ENCODE measurements around the gene KCNMA1.

KCNMA1 gene

GRCh38 chr10:76830218-76830617 is 807.4 kb downstream of the KCNMA1 start:
- no peak for DNase-seq

DNA sequence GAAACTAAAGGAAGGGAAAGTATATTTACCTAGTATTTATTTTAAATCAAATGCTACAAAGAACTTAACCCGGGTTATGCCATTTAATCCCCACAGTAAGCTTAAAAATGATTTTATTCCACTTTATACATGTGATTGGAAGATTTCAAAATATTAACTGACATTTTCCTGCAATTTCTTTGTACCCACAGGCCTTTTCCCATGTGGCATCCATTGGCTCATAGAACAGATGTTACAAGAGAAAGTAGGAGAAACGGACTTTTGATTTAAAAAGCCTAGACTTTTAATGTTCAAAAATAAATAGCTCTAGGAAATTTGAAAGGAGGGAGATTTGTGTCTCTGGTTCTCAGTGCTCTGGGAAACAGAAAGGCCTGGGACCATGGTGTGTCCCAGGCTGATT is 807.9 kb downstream of the KCNMA1 start:
- no peak for DNase-seq

Data from activated T-cell treated with anti-CD3 and anti-CD28 coated beads for 4 hours (primary cell).